Heart left ventricle (tissue), 16 donors: Measurements from ENCODE around the gene PABPN1L. TPM values are rescaled to one million over a fixed set of nuclear protein-coding genes. Genes with fewer than 3 reads are reported as not detected.

ENCODE experiments used
- ATAC-seq, 4 donors: fragments of 200-7000 bp; cut with Tn5 transposase; one replicate each; pipeline ENCODE4 v1.9.1; 2020 to 2022; ENCODE audit warnings: moderate library complexity in 4 of 4, mild to moderate bottlenecking in 3 of 4, moderate number of reproducible peaks in 1 of 4
- DNase-seq, 5 donors: peaks; one replicate each; pipeline ENCODE4 v3.0.0-alpha.2; 2020
- H3K27ac ChIP-seq, 12 donors: fragments of 200-600 bp; sonication (generic) in 4 of 12; one replicate each; pipeline versions ENCODE4 v1.5.0 to v1.8.0; 2016 to 2022; ENCODE audit warnings: mild to moderate bottlenecking in 2 of 12
- H3K27me3 ChIP-seq, 9 donors: fragments of 200-600 bp; sonication (generic) in 2 of 9; one replicate each; pipeline versions ENCODE4 v1.5.1 to v1.8.0; 2016 to 2022; ENCODE audit warnings: mild to moderate bottlenecking in 3 of 9
- H3K36me3 ChIP-seq, 9 donors: fragments of 200-600 bp; sonication (generic) in 2 of 9; one replicate each; pipeline versions ENCODE4 v1.5.0 to v1.8.0; 2018 to 2022; ENCODE audit warnings: mild to moderate bottlenecking in 2 of 9
- H3K4me1 ChIP-seq, 12 donors: fragments of 200-600 bp; sonication (generic) in 4 of 12; one replicate each; pipeline versions ENCODE4 v1.5.0 to v1.8.0; 2016 to 2022; ENCODE audit warnings: mild to moderate bottlenecking in 3 of 12
- H3K4me3 ChIP-seq, 12 donors: fragments of 200-600 bp; sonication (generic) in 4 of 12; one replicate each; pipeline versions ENCODE4 v1.5.0 to v1.8.0; 2017 to 2022; ENCODE audit warnings: mild to moderate bottlenecking in 9 of 12, moderate library complexity in 4 of 12
- H3K9me3 ChIP-seq, 12 donors: fragments of 200-600 bp; sonication (generic) in 4 of 12; one replicate each; pipeline versions ENCODE4 v1.5.0 to v1.8.0; 2016 to 2022; ENCODE audit warnings: mild to moderate bottlenecking in 1 of 12
- POLR2A ChIP-seq, 2 donors: fragments of 450-650 bp; IDR thresholded peaks; one replicate each; pipeline ENCODE4 v1.6.1; 2017; ENCODE audit warnings: antibody characterized with exemption in 2 of 2, mild to moderate bottlenecking in 2 of 2, moderate library complexity in 2 of 2
- WGBS, 4 donors: extraction: QIAGEN DNeasy Blood & Tissue Kit in 2 of 4; methylation state at CpG; one replicate each; pipeline versions ENCODE4 v1.1.5 to v1.1.7; 2013 to 2018; 5-methylcytosine and 5-hydroxymethylcytosine counted together
- intact Hi-C, 10 donors: fragments of 100-400 bp; cut with DNase I; formaldehyde crosslinking; loops; one replicate each; pipeline versions ENCODE4 v1.11.1 to v1.14.2; 2022
- polyA plus RNA-seq, 2 donors: library from polyadenylated mRNA; stranded (reverse); fragments of 200-250 nt; gene quantifications; one replicate each; pipeline ENCODE4 v1.2.3, GENCODE V29; 2013
- total RNA-seq, 9 donors: library from RNA; depleted of rRNA in 2 of 9; stranded (reverse); fragments of >200 nt in 2 of 9; fragmentation: NEBNext Ultra II Directional in 3 of 9; extraction: Animal tissue kit (Norgen Biotek cat#: 25700) in 3 of 9; gene quantifications; one replicate each; pipeline versions ENCODE4 v1.1.0 to v1.2.4, GENCODE V29; 2016 to 2023
- TF ChIP-seq, protein P1 (sequence below), 12 donors: fragments of 200-600 bp; sonication (generic) in 4 of 12; IDR thresholded peaks; one replicate each; pipeline versions ENCODE4 v1.5.0 to v1.8.0; 2018 to 2022; ENCODE audit warnings: antibody characterized with exemption in 12 of 12, mild to moderate bottlenecking in 5 of 12
- donor health status: ischemic (EF 13 %, LVEDD 7.1; RV severe dilation, severe dysfunction).
- donor health status: healthy with polysubstance abuse.
- donor health status: DM: no; HTN: yes; CAD: no.
- donor health status: DM: no; HTN: no; CAD: no.
- donor health status: ischemic (EF 25% LVEDD 6.9; RV normal size, moderate dysfunction).
- donor health status: ischemic (EF 25% LVEDD 5.7; RV mildly dilated, moderate dysfunction).
- donor health status: healthy.
- donor health status: DM: yes; HTN: yes; CAD: no.
- donor health status: ischemic (EF 35%, LVEDD 5.7; RV mildly dilated, moderate dysfunction).
- donor health status: nonischemic (EF 11% LVEDD 7.7; RV severe dilation, severe dysfunction).
- donor health status: DM: yes; HTN: yes; CAD: no.
- donor health status: PGD.
- donor health status: ischemic (EF 29% LVEDD 5.4; RV normal size, mild dysfunction).
- donor health status: nonischemic (EF 23%, LVEDD 6.1; RV moderate dilation, normal function).

PABPN1L gene
- total and polyA plus RNA-seq, 11 donors: not detected

DNA sequence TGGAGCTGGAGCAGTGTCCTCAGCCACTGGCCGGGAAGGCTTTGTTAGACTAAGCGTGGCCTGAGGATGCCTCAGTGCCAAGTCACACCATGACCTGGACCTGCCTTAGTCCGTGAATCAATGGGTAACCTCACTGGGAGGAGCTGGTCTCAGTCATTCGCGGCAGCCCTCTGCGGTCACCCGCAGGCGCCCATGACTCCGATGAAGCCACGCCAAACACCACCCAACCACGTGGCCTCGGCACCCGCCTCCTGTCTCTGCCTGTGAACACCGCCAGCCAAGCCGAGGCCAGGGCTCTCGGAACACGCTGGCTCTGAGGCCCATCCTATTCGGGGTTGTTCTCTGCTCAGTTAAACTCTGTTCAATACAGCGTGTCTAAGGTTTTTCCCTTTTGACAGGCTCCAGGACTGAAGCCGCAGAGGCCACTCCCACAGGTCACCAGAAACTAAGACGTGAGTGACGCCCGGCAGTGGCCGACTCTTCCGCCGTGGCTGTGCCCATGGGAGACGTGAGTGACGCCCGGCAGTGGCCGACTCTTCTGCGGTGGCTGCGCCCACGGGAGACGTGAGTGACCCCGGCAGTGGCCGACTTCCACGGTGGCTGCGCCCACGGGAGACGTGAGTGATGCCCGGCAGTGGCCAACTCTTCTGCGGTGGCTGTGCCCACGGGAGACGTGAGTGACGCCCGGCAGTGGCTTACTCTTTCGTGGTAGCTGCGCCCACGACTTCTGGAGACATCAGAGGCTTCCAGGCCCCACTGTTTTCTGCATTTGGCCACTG lies 16.8 kb upstream of the PABPN1L start:
- Histone ChIP-seq H3K27ac (no peak overlapping the region), H3K9me3 (no peaks in the 10 kb centered on the region), H3K36me3 (peaks cover 0 to 66% (median 41%) of the 10 kb centered on the region in 9 donors), H3K4me3 (no peak overlapping the region), H3K27me3 (peaks cover 0 to 11% (median 0%) of the 10 kb centered on the region in 9 donors), H3K4me1 (peaks cover 0 to 41% (median 24%) of the 10 kb centered on the region in 12 donors)
- intact Hi-C loops: no loop called here
- 95 to 96% (median 96%) methylated on average over 44 to 49 of the region's 49 CpGs for WGBS, 4 donors
- DNase-seq (no peak), ATAC-seq (no peak)
- TF ChIP-seq POLR2A (IDR thresholded peaks at IDR 0.05): no peak
- TF ChIP-seq, protein P1, sequence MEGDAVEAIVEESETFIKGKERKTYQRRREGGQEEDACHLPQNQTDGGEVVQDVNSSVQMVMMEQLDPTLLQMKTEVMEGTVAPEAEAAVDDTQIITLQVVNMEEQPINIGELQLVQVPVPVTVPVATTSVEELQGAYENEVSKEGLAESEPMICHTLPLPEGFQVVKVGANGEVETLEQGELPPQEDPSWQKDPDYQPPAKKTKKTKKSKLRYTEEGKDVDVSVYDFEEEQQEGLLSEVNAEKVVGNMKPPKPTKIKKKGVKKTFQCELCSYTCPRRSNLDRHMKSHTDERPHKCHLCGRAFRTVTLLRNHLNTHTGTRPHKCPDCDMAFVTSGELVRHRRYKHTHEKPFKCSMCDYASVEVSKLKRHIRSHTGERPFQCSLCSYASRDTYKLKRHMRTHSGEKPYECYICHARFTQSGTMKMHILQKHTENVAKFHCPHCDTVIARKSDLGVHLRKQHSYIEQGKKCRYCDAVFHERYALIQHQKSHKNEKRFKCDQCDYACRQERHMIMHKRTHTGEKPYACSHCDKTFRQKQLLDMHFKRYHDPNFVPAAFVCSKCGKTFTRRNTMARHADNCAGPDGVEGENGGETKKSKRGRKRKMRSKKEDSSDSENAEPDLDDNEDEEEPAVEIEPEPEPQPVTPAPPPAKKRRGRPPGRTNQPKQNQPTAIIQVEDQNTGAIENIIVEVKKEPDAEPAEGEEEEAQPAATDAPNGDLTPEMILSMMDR (IDR thresholded peaks at IDR 0.05): no peak

GRCh38 chr16:88882358-88883030 lies 16.0 kb upstream of the PABPN1L start:
- Histone ChIP-seq H3K4me1 (peaks cover 0 to 34% (median 16%) of the 10 kb centered on the region in 12 donors), H3K27ac (no peak overlapping the region), H3K4me3 (no peak overlapping the region), H3K9me3 (no peaks in the 10 kb centered on the region), H3K27me3 (peaks cover 0 to 11% (median 0%) of the 10 kb centered on the region in 9 donors), H3K36me3 (peaks cover 0 to 68% (median 42%) of the 10 kb centered on the region in 9 donors)
- intact Hi-C loops: no loop called here
- ATAC-seq (no peak), DNase-seq (no peak)
- WGBS, 4 donors: 86 to 88% (median 87%) methylated on average over 26 of the region's 26 CpGs
- TF ChIP-seq POLR2A (IDR thresholded peaks at IDR 0.05): no peak
- TF ChIP-seq, protein P1 (IDR thresholded peaks at IDR 0.05): no peak

DNA sequence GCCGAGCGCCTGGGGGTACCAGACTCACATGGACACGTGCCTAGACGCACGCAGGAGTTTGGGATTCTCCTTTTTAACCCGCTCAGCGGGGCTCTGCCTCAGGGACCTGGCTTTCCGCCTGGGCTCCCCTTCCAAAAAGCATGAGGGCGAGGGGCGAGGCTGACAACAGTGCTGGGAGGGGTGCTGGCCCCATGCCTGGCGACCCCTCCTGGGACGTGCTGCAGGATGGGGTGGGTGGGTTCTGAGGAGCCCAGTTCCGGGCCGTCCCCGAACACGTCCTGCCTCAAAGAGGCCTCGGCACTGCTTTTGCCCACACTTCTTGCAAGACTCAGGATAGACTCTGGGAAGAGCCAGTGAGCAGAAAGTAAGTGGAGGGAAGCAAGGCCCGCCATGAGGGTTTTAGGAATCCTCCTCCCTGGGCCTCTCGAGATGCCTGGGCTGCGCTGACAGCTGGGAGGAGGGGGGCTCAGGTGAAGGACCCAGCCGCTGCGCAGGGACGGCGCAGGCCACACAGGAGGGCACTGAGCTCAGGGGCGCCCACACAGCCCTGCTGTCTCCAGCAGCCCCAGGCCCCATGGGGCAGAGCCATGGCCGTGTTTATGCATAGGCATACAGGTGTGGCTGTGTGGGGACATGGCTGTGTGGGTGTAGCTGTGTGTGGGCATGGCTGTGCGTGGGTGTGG lies 15.4 kb upstream of the PABPN1L start:
- Histone ChIP-seq H3K27me3 (peaks cover 0 to 11% (median 0%) of the 10 kb centered on the region in 9 donors), H3K36me3 (peaks cover 0 to 68% (median 46%) of the 10 kb centered on the region in 9 donors), H3K9me3 (no peaks in the 10 kb centered on the region), H3K27ac (no peak overlapping the region), H3K4me1 (peaks cover 0 to 30% (median 11%) of the 10 kb centered on the region in 12 donors), H3K4me3 (no peak overlapping the region)
- 78 to 84% (median 80%) methylated on average over 22 to 27 of the region's 27 CpGs for WGBS, 4 donors
- intact Hi-C loops: no loop called here
- no peak for TF ChIP-seq POLR2A (IDR thresholded peaks at IDR 0.05)
- TF ChIP-seq, protein P1 (IDR thresholded peaks at IDR 0.05): no peak
- DNase-seq (no peak), ATAC-seq (no peak)
